Stimulated activated CD8-positive, alpha-beta memory T cell treated with anti-CD3 and anti-CD28 coated beads, Interleukin-15, amount 100 ng/mL, for 1 hour (primary cell): ENCODE measurements around the gene SLC2A5.

Experiments
- DNase-seq: peaks from one replicate; pipeline ENCODE4 v3.0.0-alpha.2; 2020; ENCODE audit warnings: low read depth

Gene SLC2A5

GRCh38 chr1:9062021-9062471 is 7.4 kb downstream of the SLC2A5 start:
- DNase-seq, result no peak

GRCh38 chr1:9061252-9061960 is 8.0 kb downstream of the SLC2A5 start:
- no peak for DNase-seq

GRCh38 chr1:9059891-9060744 is 9.3 kb downstream of the SLC2A5 start:
- no peak for DNase-seq

- no peak for DNase-seq
Observed at GRCh38 chr1:9058465-9058864, 11.0 kb downstream of the SLC2A5 start.

- no peak for DNase-seq
Observed at GRCh38 chr1:9057851-9058250, 11.6 kb downstream of the SLC2A5 start.

GRCh38 chr1:9052272-9053049 is 17.0 kb downstream of the SLC2A5 start:
- no peak for DNase-seq

GRCh38 chr1:9051379-9051778 is 18.1 kb downstream of the SLC2A5 start:
- DNase-seq, result no peak

GRCh38 chr1:9050803-9051202 is 18.6 kb downstream of the SLC2A5 start:
- DNase-seq, result no peak

GRCh38 chr1:9048551-9048950 is 20.9 kb downstream of the SLC2A5 start:
- DNase-seq, result no peak

- DNase-seq, result no peak
Observed at GRCh38 chr1:9047019-9047418, 22.4 kb downstream of the SLC2A5 start.

- no peak for DNase-seq
Observed at GRCh38 chr1:9045861-9046510, 23.4 kb downstream of the SLC2A5 start.

- no peak for DNase-seq
Observed at GRCh38 chr1:9044236-9044635, 25.2 kb downstream of the SLC2A5 start.

- no peak for DNase-seq
Observed at GRCh38 chr1:9042272-9042671, 27.2 kb downstream of the SLC2A5 start.

- no peak for DNase-seq
Observed at GRCh38 chr1:9041116-9041779, 28.2 kb downstream of the SLC2A5 start.

GRCh38 chr1:9040659-9041030 is 28.8 kb downstream of the SLC2A5 start:
- DNase-seq, result no peak

GRCh38 chr1:9039761-9040658 is 29.4 kb downstream of the SLC2A5 start:
- DNase-seq, result no peak

GRCh38 chr1:9038881-9039760 is 30.3 kb downstream of the SLC2A5 start:
- DNase-seq, result no peak

GRCh38 chr1:9038338-9038650 is 31.1 kb downstream of the SLC2A5 start:
- no peak for DNase-seq

- DNase-seq, result no peak
Observed at GRCh38 chr1:9037476-9038337, 31.7 kb downstream of the SLC2A5 start.
